CD4-positive, alpha-beta T cell treated with Interleukin-4 for 4 hours (primary cell): Measurements from ENCODE around the gene LYST.

ENCODE experiments used
- DNase-seq: peaks from one replicate; pipeline ENCODE4 v3.0.0-alpha.2; 2020

LYST gene

GRCh38 chr1:235887676-235888075, 21.0 kb upstream of the LYST start:
- DNase-seq, result no peak

DNA sequence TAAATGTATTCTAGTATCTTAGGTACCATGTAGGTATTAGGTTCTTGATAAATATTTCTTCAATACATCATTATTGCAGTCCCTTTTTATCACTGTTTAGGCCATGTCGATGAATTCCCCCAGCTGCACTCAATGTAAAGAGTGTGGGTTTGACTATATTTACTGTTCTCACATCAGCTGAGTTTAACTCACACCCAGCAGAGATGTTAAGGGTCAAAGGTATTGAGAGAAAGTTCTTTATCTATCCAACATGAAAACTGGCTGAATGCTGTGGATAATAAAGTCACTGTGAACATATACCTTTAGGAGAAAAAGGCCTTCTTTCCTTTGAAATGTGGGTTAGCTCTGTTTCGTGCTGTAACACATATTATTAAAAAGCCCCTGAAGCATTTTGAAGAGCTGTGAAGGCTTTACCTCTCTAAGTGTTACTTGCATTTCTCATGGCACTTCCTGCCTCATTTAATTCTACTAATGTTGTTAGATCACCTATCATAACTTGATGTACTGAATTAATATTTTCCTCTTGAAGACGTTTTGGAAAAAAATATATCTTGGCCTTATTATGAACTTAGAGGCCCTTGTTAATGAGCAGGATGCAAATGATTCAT, 19.1 kb upstream of the LYST start:
- peak; percentile 27 for DNase-seq

- no peak for DNase-seq
Observed at GRCh38 chr1:235883261-235883927, 16.7 kb upstream of the LYST start.

DNA sequence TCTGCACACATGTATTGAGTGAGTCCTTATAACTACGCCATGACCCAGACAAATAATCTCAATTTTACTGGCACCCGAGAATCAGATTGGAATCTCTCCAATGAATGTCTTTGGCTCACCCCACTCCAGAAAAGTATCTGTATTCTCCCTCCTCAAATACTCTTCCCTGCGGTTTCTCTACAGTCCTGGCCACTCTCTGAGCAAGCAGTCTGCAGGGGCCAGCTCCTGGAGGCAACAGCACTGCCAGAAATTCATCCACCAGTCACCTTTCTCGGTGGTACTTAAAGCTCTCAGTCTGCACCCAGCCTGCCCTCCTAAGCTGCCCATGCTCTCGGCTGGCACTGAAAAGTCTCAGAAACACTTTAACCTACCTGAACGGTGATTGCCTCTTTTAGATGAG, 16.1 kb upstream of the LYST start:
- DNase-seq, result no peak

GRCh38 chr1:235881930-235882700, 15.4 kb upstream of the LYST start:
- no peak for DNase-seq

DNA sequence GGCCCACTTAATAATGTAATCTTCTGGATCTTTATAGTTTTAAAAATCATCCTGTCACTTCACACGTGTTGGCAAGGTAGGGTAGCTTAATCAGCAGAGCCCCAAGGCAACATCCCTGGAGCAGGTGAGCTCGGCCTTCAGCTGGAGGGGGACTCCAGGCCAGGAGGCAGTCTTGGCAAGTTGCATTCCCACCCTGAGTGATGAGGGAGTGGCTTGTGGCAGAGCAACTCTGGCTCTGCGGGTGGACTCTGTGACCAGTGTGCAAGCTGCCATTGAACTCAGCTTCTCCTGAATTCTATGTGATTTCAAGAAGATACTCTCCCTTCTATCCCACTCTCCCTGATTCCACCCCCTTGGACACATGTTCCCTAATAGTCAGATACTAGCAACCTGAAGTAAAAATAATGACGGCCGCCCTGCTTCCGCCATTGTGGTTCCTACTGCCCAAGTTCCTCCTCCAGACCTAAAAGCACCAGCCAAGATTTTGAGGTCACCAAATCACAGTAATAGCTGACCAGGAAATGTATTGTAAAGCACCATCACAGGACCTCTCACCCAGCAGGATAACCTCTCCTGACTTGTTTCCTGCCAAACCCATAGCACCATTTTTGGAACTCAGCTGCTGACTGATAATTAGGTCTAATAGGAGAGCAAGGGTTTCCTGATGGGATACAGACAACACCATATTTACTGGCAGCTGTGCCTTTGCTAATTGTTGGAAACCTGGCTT, 11.5 kb upstream of the LYST start:
- DNase-seq, result no peak

- DNase-seq, result peak; percentile 53
Observed at GRCh38 chr1:235876402-235876841, 9.7 kb upstream of the LYST start.

- DNase-seq, result no peak
Observed at GRCh38 chr1:235875036-235875597, 8.4 kb upstream of the LYST start.

- DNase-seq, result no peak
Observed at GRCh38 chr1:235874261-235874660, 7.6 kb upstream of the LYST start.

DNA sequence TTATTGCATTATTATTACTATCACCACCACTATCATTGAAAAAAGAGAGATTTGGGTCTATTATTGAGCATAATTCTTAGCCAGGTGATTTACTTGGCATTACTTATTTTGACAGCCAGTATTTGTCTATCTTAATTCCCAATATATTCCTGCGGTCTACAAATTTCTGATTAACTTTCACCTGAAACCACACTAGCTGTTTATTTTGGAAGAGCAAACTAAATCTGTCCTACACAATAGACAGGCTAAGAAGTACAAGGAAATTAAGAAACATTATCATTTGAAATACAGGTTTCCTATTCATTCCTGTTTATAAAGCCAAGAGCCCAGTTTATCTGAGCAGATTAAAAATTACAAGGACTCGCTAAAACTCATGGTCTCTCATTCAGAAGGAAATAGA, 6.9 kb upstream of the LYST start:
- no peak for DNase-seq

- DNase-seq, result peak; percentile 59
Observed at GRCh38 chr1:235873045-235873444, 6.3 kb upstream of the LYST start.

- no peak for DNase-seq
Observed at GRCh38 chr1:235872270-235872669, 5.6 kb upstream of the LYST start.

DNA sequence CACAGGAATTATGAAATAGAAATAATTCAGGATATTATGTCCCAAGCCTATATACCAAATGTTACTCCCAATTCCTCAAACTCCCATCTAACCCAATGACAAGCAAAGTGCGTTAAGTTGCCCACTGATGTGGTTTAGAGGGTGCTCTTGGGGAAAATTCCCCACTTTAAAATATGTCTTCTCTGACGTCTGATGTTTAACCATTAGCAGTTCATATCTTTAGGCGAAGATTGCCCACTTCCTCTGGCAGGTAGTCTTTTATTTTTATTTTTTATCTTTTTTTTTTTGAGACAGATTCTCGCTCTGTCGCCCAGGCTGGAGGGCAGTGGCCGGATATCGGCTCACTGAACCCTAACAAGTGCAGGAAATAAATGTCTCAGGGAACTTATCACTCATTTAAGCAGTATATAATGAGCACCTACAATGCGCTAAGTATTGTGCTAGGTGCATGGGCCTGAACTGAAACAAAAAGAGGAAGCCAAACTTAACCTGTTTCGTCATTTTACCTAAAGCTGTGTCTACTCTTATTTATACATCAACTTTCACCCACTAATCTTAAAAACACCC, 1.3 kb upstream of the LYST start:
- peak; percentile 64 for DNase-seq

GRCh38 chr1:235866913-235867845, 473 bp upstream of the LYST start:
- DNase-seq, result peak; percentile 96

DNA sequence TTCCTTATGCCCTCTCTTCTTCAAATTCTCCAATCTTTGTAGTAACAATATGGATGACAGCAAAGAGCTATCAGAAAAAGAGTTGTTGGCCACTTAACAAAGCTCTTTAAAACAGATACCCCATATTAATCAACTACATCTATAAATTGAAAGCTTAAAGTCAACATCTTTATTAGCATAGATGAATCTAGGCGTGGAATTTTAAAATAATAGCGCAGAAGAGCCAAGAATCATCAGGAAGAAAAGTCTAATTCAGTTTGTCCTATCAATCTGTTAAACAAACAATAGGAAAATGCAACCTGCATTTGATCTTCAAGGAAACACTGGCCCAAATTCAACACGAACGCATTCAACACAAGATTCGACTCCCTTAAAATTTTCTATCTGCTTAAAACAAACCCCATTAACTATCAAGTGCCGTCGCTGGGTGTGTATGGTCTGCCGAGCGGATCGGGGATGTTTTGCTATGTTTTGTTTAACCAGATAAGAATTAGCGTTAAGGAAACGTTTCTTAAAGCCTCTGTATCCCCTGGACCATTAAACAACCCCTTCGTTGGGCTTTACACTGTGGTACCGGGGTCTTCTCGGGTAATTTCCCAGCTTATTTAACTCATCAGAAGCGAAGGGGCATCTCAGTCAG, 1.0 kb downstream of the LYST start:
- DNase-seq, result no peak

- DNase-seq, result no peak
Observed at GRCh38 chr1:235864931-235865525, 1.7 kb downstream of the LYST start.

- no peak for DNase-seq
Observed at GRCh38 chr1:235864469-235864868, 2.2 kb downstream of the LYST start.

DNA sequence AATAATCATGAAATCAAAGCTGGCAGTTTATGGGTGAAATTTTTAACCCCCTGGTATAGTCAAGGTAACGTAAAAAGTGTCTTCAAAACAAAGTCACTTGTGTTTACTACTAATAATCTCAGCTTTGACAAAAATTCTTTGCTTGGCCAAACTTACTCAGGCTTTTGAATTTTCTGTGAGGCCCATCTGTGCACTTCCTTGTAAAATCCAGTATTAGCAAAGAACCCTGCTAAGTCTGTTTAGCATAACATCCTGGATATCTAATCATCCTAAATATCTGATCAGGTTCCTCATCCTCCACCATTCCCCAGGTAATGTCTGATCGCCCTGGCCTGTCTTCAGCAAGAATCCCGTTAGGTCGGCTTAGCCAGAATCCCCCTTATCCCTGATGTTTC, 3.0 kb downstream of the LYST start:
- DNase-seq, result no peak

DNA sequence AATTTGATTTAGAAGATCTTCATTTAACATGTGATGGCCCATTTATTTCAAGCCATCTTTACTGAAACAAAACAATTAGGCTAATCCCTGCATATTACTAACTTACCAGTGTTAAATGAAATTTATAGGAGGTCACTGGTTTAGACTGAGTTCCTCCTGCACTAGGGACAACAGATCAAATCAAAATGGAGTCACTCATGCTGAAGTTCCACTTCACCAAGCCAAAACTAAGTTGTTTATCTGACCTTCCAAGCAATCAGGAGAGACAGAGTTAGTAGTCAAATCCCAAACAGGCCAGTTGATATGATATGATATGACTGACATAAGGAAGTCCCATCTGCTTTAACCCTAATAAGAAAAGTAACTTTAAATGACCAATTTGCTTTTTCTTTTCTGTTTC, 4.8 kb downstream of the LYST start:
- DNase-seq, result no peak

DNA sequence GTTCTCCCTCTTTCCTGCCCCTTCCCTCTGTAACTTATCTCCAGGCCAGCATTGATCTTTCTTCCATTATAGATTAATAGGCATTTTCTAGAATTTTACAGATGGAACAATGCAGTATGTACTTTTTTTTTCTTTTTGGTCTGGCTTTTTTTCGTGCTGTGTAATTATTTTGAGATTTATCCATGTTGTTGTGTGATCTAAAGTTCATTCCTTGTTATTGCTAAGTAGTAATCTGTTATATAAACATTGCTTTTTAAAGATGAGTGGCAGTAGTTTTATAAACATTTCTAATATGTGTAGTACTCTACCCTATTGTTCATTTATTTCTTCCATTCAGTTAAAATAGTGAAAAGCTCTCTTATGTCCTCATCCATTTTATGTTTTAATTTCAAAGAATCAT, 5.9 kb downstream of the LYST start:
- DNase-seq, result no peak

DNA sequence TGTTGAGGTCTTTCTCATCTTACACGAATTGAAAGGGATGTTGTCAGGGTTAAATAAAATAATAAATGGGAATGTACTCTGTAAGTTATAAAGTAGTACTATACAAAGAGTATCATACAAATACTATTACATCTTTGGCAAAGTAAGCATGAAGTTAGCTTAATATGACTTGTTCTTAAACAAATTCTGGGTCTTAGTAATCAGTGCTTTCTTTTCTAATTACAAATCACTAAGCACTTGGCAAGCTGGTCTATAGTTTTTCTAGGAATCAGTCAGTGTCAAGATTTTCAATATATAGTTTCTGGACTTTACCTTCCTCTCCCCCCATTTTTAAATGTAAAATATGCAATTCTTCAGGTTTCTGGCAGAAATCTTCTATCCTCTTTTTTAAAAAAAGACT, 6.9 kb downstream of the LYST start:
- DNase-seq, result no peak
